ENCODE measurements around the gene PCDHGB5.
A peak's percentile ranks its signal among the peaks of the same experiment; 100 is the strongest.
"Not testable (repeated sequence)": the region's sequence is repeated elsewhere in the genome, so short reads cannot be mapped to it uniquely, and the experiment has no call there.

The PCDHGB5 gene

DNA sequence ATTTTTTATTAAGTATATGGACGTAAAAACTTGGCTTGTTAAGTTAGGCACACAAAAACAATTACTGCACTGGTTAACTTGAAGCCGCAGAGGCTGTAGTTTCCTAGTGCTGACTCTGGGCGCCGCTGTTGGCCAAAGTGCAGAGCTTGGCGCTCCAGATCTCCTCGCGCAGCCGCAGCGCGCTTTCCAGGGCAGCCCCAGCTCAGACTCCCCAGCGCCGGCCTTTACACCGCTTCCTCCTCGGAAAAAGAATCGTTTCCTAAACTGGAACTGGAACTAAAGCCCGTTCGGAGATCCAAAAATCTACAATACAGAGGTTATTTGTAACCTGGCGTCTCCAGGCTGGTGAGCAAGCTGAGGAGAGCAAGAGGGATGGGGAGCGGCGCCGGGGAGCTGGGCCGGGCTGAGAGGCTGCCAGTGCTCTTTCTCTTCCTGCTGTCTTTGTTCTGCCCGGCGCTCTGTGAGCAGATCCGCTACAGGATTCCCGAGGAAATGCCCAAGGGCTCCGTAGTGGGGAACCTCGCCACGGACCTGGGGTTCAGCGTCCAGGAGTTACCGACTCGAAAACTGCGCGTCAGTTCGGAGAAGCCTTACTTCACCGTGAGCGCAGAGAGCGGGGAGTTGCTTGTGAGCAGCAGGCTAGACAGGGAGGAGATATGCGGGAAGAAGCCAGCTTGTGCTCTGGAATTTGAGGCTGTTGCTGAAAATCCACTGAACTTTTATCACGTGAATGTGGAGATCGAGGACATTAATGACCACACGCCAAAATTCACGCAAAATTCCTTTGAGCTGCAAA is at the start of gene PCDHGB5:
Gene PCDHGB5, plus strand, starts transcription at position 192 of the 796 bp plus-strand sequence. Its CDS starts 181 bp downstream, at position 373.
- not testable (repeated sequence) for DNase-seq (ENCODE audit: extremely low read depth in 1 of 2, low read depth in 1 of 2)

DNA sequence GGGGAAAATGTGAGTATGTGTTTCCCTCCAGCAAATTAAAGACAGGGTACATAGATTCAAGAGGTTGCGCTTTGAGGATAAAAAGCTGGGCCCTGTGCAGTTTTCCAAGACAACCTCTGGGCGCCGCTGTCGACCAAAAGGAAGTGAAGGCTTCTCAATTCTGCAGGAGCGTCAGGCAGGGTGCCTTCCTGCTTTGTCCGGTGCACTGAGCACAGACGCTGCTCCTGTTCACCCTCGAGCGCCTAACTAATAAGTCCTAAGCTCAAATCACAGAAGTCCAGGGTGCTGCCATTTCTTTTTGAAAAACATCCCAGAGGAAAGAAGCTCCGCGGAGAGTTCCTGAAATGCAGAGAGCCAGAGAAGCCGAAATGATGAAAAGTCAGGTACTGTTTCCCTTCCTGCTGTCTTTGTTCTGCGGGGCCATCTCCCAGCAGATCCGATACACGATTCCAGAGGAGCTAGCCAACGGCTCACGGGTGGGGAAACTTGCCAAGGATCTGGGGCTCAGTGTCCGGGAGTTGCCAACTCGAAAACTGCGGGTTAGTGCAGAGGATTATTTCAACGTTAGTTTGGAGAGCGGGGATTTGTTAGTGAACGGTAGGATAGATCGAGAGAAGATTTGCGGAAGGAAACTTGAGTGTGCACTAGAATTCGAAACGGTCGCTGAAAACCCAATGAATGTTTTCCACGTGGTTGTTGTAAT is 47.7 kb upstream of the PCDHGB5 start, which contains the start of gene PCDHGB1:
Gene PCDHGB1, plus strand, starts transcription at position 183 of the 703 bp plus-strand sequence. Its CDS starts 162 bp downstream, at position 345.
- DNase-seq (ENCODE audit: extremely low read depth in 1 of 2, low read depth in 1 of 2), result no peak

GRCh38 chr5:141351591-141351990 is 46.2 kb upstream of the PCDHGB5 start:
- DNase-seq (ENCODE audit: extremely low read depth in 1 of 2, low read depth in 1 of 2), result no peak

DNA sequence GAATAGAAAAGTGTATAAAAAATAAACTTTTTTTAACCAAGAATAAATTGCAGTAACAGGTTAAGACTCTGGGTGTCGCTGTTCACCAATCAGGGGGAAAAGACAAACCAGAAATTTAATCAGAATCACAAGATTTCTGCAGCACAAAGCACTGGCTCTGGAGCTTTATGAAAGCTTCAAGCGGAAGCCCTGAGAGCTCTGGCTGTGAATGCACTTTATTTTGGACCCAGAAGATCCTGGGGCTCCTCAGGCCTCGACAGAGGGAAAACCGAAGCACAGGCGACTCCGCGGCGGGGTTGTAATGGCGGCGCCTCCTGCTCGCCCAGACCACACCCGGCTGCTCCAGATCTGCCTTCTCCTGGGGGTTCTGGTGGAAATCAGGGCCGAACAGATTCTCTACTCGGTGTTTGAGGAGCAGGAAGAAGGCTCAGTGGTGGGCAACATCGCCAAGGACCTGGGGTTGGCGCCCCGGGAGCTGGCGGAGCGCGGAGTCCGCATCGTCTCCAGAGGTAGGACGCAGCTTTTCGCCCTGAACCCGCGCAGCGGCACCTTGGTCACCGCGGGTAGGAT is 42.8 kb upstream of the PCDHGB5 start, which contains the start of gene PCDHGA4:
Gene PCDHGA4, plus strand, starts transcription at position 122 of the 570 bp plus-strand sequence. Its CDS starts 87 bp downstream, at position 209.
- no peak for DNase-seq (ENCODE audit: extremely low read depth in 1 of 2, low read depth in 1 of 2)

GRCh38 chr5:141355641-141356040 is 42.1 kb upstream of the PCDHGB5 start:
- no peak for DNase-seq (ENCODE audit: extremely low read depth in 1 of 2, low read depth in 1 of 2)

GRCh38 chr5:141356133-141356532 is 41.6 kb upstream of the PCDHGB5 start:
- no peak for DNase-seq (ENCODE audit: extremely low read depth in 1 of 2, low read depth in 1 of 2)

DNA sequence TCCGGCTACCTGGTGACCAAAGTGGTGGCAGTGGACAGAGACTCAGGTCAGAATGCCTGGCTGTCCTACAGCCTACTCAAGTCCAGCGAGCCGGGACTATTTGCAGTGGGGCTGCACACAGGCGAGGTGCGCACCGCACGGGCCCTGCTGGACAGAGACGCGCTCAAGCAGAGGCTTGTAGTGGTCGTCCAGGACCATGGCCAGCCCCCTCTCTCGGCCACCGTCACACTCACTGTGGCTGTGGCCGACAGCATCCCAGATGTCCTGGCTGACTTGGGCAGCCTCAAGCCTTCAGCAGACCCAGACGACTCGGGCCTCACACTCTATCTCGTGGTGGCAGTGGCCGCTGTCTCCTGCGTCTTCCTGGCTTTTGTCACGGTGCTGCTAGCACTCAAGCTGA is 40.8 kb upstream of the PCDHGB5 start:
- DNase-seq (ENCODE audit: extremely low read depth in 1 of 2, low read depth in 1 of 2), result no peak

DNA sequence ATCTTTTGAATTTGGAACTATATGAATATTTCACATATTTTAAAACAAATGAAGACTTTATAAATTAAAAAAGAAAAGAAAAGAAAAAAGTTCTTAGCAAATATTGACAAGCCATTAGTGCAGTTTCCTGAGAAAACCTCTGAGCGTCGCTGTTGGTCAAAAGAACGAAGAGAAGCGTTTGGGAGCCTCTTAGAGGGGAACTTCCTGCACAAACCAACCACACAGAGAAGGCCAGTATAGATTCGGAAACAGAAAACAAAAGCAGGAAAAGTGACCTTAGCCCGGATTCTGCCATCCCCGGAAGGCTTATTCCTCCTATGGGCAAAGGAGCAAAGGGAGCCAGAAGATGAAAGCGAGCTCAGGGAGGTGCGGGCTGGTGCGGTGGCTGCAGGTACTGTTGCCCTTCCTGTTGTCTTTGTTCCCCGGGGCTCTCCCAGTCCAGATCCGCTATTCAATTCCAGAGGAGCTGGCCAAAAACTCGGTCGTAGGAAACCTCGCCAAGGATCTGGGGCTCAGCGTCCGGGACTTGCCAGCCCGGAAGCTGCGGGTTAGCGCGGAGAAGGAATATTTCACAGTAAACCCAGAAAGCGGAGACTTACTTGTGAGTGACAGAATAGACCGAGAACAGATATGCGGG is 37.8 kb upstream of the PCDHGB5 start, which contains the start of gene PCDHGB2:
Gene PCDHGB2, plus strand, starts transcription at position 205 of the 637 bp plus-strand sequence. Its CDS starts 142 bp downstream, at position 347.
- no peak for DNase-seq (ENCODE audit: extremely low read depth in 1 of 2, low read depth in 1 of 2)

DNA sequence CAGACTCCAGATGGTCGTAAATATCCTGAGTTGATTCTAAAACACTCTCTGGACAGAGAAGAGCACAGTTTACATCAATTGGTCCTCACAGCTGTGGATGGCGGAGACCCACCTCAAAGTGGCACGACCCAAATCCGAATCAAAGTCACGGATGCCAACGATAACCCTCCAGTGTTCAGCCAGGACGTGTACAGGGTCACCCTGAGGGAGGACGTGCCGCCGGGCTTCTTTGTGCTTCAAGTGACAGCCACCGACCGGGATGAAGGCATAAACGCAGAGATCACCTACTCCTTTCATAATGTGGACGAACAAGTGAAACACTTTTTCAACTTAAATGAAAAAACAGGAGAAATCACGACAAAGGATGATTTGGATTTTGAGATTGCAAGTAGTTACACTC is 37.1 kb upstream of the PCDHGB5 start:
- no peak for DNase-seq (ENCODE audit: extremely low read depth in 1 of 2, low read depth in 1 of 2)

- DNase-seq (ENCODE audit: extremely low read depth in 1 of 2, low read depth in 1 of 2), result no peak
Measured at GRCh38 chr5:141362719-141363118, 35.0 kb upstream of the PCDHGB5 start.

DNA sequence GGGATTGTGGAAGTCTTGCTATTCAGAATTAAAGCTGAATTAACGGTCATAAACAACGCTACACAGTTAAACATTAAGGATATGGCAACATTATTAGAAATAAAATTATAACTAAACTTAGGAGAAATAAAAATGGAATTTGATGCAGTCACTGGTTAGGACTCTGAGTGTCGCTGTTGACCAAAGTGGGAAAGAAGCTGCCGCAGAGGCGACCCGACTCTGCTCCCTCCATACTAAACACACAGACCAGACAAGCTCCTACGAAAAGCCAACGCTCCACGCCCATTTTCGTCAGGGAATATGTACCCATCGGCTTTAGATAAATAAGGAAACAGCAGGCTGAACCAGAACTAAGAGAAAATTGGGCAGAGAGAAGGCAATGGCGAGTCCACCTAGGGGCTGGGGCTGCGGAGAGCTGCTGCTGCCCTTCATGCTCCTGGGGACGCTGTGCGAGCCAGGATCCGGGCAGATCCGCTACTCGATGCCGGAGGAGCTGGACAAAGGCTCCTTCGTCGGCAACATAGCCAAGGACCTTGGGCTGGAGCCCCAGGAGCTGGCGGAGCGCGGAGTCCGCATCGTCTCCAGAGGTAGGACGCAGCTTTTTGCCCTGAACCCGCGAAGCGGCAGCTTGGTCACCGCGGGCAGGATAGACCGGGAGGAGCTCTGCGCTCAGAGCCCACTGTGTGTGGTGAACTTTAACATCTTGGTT is 33.6 kb upstream of the PCDHGB5 start, which contains the start of gene PCDHGA5:
Gene PCDHGA5, plus strand, starts transcription at position 211 of the 709 bp plus-strand sequence. Its CDS starts 169 bp downstream, at position 380.
- DNase-seq (ENCODE audit: extremely low read depth in 1 of 2, low read depth in 1 of 2), result no peak

GRCh38 chr5:141366016-141366896 is 31.5 kb upstream of the PCDHGB5 start:
- no peak for DNase-seq (ENCODE audit: extremely low read depth in 1 of 2, low read depth in 1 of 2)

DNA sequence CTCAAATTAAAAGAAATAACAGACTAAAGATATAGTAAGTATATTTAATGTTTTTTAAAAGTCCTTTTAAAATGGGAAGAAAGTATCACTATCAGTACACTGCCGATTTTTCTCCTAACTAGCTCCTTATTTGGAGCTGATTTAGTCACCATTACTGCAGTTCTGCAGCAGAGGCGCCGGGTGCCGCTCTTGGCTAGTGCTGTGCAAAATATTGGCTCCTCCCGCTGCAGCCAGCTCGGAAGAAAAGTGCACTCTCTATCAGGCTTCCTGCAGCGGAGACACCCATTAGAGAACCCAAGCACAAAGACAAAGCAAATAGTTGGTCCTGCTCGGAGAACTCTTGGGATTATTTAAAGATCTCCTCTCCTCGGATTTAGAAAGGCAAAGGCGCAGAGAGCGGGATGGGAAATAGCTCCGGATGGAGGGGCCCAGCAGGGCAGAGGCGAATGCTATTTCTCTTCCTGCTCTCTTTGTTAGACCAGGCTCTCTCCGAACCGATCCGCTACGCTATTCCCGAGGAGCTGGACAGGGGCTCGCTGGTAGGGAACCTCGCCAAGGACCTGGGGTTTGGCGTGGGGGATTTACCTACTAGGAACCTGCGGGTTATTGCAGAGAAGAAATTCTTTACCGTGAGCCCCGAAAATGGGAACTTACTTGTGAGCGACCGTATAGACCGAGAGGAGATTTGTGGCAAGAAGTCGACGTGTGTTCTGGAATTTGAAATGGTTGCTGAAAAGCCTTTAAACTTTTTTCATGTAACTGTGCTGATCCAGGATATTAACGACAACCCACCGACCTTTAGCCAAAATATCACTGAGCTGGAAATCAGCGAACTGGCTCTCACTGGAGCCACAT is 27.5 kb upstream of the PCDHGB5 start, which contains the start of gene PCDHGB3:
Gene PCDHGB3, plus strand, starts transcription at position 249 of the 855 bp plus-strand sequence. Its CDS starts 153 bp downstream, at position 402.
- DNase-seq (ENCODE audit: extremely low read depth in 1 of 2, low read depth in 1 of 2), result peak in 1 of 2 donors; percentile 8

DNA sequence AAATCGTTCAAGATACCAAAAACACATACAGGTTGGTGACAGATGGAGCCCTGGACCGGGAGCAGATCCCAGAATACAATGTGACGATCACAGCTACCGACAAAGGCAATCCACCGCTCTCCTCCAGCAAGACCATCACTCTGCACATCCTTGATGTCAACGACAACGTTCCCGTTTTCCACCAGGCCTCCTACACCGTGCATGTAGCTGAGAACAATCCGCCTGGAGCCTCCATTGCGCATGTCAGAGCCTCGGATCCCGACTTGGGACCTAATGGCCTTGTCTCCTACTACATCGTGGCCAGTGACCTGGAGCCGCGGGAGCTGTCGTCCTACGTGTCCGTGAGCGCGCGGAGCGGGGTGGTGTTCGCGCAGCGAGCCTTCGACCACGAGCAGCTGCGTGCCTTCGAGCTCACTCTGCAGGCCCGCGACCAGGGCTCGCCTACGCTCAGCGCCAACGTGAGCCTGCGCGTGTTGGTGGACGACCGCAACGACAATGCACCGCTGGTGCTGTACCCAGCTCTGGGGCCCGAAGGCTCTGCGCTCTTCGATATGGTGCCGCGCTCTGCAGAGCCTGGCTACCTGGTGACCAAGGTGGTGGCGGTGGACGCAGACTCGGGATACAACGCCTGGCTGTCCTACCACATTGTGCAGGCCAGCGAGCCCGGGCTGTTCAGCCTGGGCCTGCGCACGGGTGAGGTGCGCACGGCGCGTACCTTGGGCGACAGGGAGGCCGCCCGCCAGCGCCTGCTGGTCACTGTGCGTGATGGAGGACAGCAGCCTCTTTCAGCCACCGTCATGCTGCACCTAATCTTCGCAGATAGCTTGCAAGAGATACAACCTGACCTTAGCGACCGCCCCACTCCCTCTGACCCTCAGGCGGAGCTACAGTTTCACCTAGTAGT is 25.9 kb upstream of the PCDHGB5 start:
- DNase-seq (ENCODE audit: extremely low read depth in 1 of 2, low read depth in 1 of 2), result no peak

- DNase-seq (ENCODE audit: extremely low read depth in 1 of 2, low read depth in 1 of 2), result no peak
Measured at GRCh38 chr5:141373673-141374317, 24.0 kb upstream of the PCDHGB5 start, which contains the start of gene PCDHGA6. Gene PCDHGA6, plus strand, starts transcription at chr5:141373891. Its CDS starts 193 bp downstream, at chr5:141374084.

GRCh38 chr5:141374627-141375026 is 23.1 kb upstream of the PCDHGB5 start:
- DNase-seq (ENCODE audit: extremely low read depth in 1 of 2, low read depth in 1 of 2), result no peak

Measured in stimulated activated CD8-positive, alpha-beta memory T cell treated with anti-CD3 and anti-CD28 coated beads, Interleukin-7, amount 100 ng/mL, for 48 hours (primary cell).